HG02840 (cell line): ENCODE results near the gene ADAMTS9.

ENCODE experiments used
- ATAC-seq: cut with Tn5 transposase; IDR thresholded peaks from one replicate; pipeline ENCODE4 v1.9.1; 2021; ENCODE audit warnings: mild to moderate bottlenecking, moderate library complexity, moderate number of reproducible peaks; ENCODE audit not compliant: unreplicated experiment, low FRiP score

ADAMTS9 gene

GRCh38 chr3:64687781-64688604 lies at the start of gene ADAMTS9:
Gene ADAMTS9, minus strand, starts transcription at chr3:64688000. Its CDS starts 343 bp downstream, at chr3:64687657.
- no peak for ATAC-seq

- ATAC-seq = no peak
Measured at GRCh38 chr3:64732576-64732975, 44.8 kb upstream of the ADAMTS9 start.

GRCh38 chr3:64730681-64731080 lies 42.9 kb upstream of the ADAMTS9 start:
- ATAC-seq = no peak

- no peak for ATAC-seq
Measured at GRCh38 chr3:64728994-64729393, 41.2 kb upstream of the ADAMTS9 start.

GRCh38 chr3:64728428-64728827 lies 40.6 kb upstream of the ADAMTS9 start:
- no peak for ATAC-seq

GRCh38 chr3:64726414-64727090 lies 38.8 kb upstream of the ADAMTS9 start:
- ATAC-seq = no peak

- ATAC-seq = no peak
Measured at GRCh38 chr3:64718976-64719375, 31.2 kb upstream of the ADAMTS9 start.

- ATAC-seq = no peak
Measured at GRCh38 chr3:64717872-64718613, 30.2 kb upstream of the ADAMTS9 start.

GRCh38 chr3:64717411-64717810 lies 29.6 kb upstream of the ADAMTS9 start:
- no peak for ATAC-seq

- no peak for ATAC-seq
Measured at GRCh38 chr3:64716110-64716710, 28.4 kb upstream of the ADAMTS9 start.

- ATAC-seq = no peak
Measured at GRCh38 chr3:64715211-64715982, 27.6 kb upstream of the ADAMTS9 start.

GRCh38 chr3:64708456-64708855 lies 20.7 kb upstream of the ADAMTS9 start:
- ATAC-seq = no peak

- no peak for ATAC-seq
Measured at GRCh38 chr3:64705946-64706345, 18.1 kb upstream of the ADAMTS9 start.

- ATAC-seq = no peak
Measured at GRCh38 chr3:64696896-64697295, 9.1 kb upstream of the ADAMTS9 start.

- ATAC-seq = no peak
Measured at GRCh38 chr3:64694114-64694513, 6.3 kb upstream of the ADAMTS9 start.

- ATAC-seq = no peak
Measured at GRCh38 chr3:64693031-64693430, 5.2 kb upstream of the ADAMTS9 start.

- ATAC-seq = no peak
Measured at GRCh38 chr3:64691051-64691450, 3.3 kb upstream of the ADAMTS9 start.

- no peak for ATAC-seq
Measured at GRCh38 chr3:64687086-64687780, 567 bp downstream of the ADAMTS9 start.

- ATAC-seq = no peak
Measured at GRCh38 chr3:64686446-64686908, 1.3 kb downstream of the ADAMTS9 start.
